ENCODE measurements around the gene CACNA1G.

The CACNA1G gene

DNA sequence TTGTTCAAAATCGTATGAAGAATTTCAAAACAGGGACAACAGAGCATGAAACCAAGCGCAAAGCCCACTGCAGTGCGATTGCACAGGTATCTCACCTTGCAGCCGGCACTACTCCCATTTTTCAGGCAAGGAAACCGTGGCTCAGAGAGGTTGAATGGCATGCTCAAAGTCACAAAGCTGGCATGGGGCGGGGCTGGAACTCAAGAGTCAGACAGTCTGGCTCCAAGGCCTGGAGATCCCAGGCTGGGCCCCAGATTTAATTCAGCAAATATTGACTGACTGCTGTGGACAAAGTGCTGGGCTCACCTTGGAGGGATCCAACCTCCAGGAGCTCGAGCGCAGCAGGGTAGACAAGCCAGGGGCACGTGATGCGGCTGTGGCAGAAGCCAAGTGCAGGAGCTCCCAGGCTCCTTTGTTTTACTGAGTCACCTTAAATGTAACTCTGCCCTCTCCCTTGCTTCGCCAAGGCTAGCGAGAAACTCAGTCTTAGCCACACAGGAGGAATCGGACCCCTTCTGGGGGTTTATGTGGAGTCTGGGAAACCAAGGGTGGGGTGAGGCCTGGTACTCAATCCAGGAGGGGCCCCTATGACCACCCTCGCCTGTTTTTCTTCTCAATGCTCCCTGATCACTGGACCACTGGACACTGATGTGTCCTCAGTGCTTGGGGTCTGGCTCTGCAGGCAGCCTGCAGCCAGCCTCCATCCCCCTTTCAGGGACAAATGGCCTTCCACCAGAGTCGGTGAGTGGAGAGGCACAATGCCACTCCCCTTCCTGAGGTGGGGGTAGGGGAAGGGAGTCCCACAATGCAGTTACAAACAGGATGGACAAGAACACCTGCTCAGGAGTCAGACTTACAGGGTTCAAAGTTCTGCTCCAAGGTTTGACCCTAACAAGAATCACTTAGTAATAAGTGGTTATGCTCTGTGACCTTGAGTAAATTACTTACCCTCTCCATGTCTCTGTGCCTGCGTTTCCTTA lies 17.4 kb upstream of the CACNA1G start:
- TF ChIP-seq CTCF (IDR thresholded peaks at IDR 0.05; ENCODE audit: extremely low read depth, missing control alignments) = no peak
- no peak for DNase-seq (ENCODE audit: low spot score)

GRCh38 chr17:50544516-50544915 lies 16.0 kb upstream of the CACNA1G start:
- DNase-seq (ENCODE audit: low spot score) = no peak
- TF ChIP-seq CTCF (IDR thresholded peaks at IDR 0.05; ENCODE audit: extremely low read depth, missing control alignments) = no peak

DNA sequence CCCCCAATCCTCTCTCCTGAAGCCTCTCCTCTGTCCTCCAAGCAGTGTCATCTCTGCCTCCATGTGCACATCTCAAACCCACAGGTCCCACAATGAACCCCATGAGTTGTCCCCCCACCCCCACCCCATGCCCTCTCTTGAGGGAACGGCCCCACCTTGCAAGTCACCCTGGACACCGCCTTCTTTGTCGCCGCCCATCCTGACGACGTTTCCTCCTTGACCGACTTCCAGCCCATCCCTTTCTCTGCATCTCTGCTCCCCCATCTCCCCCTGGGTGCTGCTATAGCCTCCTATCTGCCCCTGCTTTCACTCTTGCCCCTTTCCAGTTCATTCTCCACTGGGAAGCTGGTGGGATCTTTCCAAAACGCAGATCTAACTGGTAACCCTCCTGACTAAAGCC lies 15.2 kb upstream of the CACNA1G start:
- DNase-seq (ENCODE audit: low spot score) = no peak
- no peak for TF ChIP-seq CTCF (IDR thresholded peaks at IDR 0.05; ENCODE audit: extremely low read depth, missing control alignments)

- no peak for DNase-seq (ENCODE audit: low spot score)
Observed at GRCh38 chr17:50546701-50547034, 13.8 kb upstream of the CACNA1G start.

GRCh38 chr17:50547035-50547735 lies 13.3 kb upstream of the CACNA1G start, which contains the start of gene SPATA20:
Gene SPATA20 (plus strand): TSS chr17:50547174. CDS start chr17:50547209, 35 bp downstream.
- peak; percentile 99 for TF ChIP-seq CTCF (IDR thresholded peaks at IDR 0.05; ENCODE audit: extremely low read depth, missing control alignments)
- DNase-seq (ENCODE audit: low spot score) = peak; percentile 94

More at GRCh38 chr17:50546701-50547034, 13.8 kb upstream of the CACNA1G start:
- no peak for TF ChIP-seq CTCF (IDR thresholded peaks at IDR 0.05; ENCODE audit: extremely low read depth, missing control alignments)

- DNase-seq (ENCODE audit: low spot score) = no peak
- no peak for TF ChIP-seq CTCF (IDR thresholded peaks at IDR 0.05; ENCODE audit: extremely low read depth, missing control alignments)
Observed at GRCh38 chr17:50547736-50548083, 12.8 kb upstream of the CACNA1G start.

GRCh38 chr17:50548831-50549230 lies 11.7 kb upstream of the CACNA1G start:
- no peak for TF ChIP-seq CTCF (IDR thresholded peaks at IDR 0.05; ENCODE audit: extremely low read depth, missing control alignments)
- no peak for DNase-seq (ENCODE audit: low spot score)
